Neural progenitor cell (in vitro differentiated cells): ENCODE data around the gene NCOR1.

Experiments used
- EZH2 ChIP-seq: fragments of 200-600 bp; sonication (generic); IDR thresholded peaks from 2 replicates; pipeline ENCODE4 v1.6.1; 2017; ENCODE audit warnings: antibody characterized with exemption, mild to moderate bottlenecking, moderate library complexity
- EZH2phosphoT487 ChIP-seq: fragments of 200-600 bp; sonication (generic); IDR thresholded peaks from 2 replicates; pipeline ENCODE4 v1.6.1; 2017; ENCODE audit warnings: antibody characterized with exemption
- TF ChIP-seq, protein P1 (sequence below): fragments of 200-600 bp; sonication (generic); IDR thresholded peaks from 2 replicates; pipeline ENCODE4 v1.5.1; 2017; ENCODE audit warnings: antibody characterized with exemption, mild to moderate bottlenecking

DNA sequence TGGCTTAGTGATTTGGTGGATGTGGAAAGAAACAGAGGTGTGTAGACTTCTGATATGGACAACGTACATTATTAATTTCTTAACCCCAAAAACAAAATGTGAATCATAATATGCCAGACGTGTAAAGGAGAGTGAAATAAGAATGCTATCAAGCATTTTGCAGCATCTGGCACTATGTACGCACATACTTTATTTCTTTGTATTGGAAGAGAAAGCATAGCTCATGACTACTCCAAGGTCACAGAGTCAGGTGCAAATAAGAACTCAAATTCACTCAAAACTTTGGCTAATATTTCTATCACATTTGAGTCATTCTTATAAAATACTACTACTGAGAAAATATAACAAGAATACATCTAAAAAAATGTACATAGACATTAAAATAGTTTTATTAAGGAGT is 140.9 kb downstream of the NCOR1 start:
- TF ChIP-seq, protein P1, sequence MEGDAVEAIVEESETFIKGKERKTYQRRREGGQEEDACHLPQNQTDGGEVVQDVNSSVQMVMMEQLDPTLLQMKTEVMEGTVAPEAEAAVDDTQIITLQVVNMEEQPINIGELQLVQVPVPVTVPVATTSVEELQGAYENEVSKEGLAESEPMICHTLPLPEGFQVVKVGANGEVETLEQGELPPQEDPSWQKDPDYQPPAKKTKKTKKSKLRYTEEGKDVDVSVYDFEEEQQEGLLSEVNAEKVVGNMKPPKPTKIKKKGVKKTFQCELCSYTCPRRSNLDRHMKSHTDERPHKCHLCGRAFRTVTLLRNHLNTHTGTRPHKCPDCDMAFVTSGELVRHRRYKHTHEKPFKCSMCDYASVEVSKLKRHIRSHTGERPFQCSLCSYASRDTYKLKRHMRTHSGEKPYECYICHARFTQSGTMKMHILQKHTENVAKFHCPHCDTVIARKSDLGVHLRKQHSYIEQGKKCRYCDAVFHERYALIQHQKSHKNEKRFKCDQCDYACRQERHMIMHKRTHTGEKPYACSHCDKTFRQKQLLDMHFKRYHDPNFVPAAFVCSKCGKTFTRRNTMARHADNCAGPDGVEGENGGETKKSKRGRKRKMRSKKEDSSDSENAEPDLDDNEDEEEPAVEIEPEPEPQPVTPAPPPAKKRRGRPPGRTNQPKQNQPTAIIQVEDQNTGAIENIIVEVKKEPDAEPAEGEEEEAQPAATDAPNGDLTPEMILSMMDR: no peak
- TF ChIP-seq EZH2phosphoT487: no peak
- no peak for TF ChIP-seq EZH2
